GM20431 (cell line): ENCODE results near the gene PAPPA2.
"Not testable (repeated sequence)": the region's sequence is repeated elsewhere in the genome, so short reads cannot be mapped to it uniquely, and the experiment has no call there.

Experiments used
- in situ Hi-C: fragments of 300-500 bp; cut with MseI, MboI; formaldehyde crosslinking; loops from one replicate; pipeline ENCODE4 v1.15.0; 2020; ENCODE audit warnings: low sequenced_read_pairs; ENCODE audit not compliant: unreplicated experiment

Gene PAPPA2

GRCh38 chr1:176462674-176463378, at the start of gene PAPPA2:
Gene PAPPA2 (plus strand): TSS chr1:176463175. CDS start chr1:176556323, 93,148 bp downstream.
- in situ Hi-C loops: no loop called here

DNA sequence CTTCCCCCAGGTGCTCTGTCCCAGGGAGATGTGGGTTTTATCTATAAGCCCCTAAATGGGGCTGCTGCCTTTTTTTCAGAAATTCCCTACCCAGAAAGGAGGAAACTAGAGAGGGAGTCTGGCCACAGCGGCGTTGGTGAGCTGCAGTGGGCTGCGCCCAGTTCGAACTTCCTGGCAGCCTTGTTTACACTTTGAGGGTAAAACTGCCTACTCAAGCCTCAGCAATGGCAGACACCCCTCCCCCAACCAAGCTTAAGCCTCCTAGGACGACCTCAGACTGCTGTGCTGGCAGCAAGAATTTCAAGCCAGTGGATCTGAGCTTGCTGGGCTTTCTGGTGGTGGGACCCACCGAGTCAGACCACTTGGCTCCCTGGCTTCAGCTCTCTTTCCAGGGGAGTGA, 46.2 kb upstream of the PAPPA2 start:
- in situ Hi-C loops: no loop called here

DNA sequence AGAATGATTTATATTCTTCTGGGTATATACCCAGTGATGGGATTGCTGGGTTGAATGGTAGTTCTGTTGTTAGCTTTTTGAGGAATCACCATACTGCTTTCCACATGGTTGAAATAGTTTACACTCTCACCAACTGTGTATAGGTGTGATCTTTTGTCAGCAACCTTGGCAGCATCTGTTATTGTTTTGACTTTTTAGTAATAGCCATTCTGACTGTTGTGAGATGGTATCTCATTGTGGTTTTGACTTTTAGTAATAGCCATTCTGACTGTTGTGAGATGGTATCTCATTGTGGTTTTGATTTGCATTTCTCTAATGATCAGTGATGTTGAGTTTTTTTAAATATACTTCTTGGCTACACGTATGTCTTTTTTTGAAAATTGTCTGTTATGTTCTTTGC, 43.4 kb upstream of the PAPPA2 start:
- in situ Hi-C loops: not testable (repeated sequence)

DNA sequence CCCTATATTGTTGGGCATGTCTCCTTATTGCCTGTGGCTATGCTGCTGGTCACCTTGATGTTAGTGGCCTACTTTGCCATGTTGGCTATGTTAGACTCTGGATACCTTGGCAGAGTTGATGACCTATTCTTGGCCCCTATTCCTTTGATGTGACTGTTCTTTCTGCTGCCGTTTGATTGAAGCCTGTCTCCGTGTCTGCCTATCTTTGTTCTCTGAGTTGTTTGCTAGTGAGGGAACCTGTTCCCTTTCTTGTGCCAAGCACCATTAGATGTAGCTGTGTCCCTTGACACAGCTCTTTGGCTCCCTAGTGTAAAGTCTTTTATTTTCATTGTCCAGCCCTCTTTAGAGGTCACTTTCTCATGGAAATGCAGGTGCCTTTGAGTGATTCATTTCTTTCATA, 28.7 kb upstream of the PAPPA2 start:
- in situ Hi-C loops: no loop called here

- in situ Hi-C loops: no loop called here
Measured at GRCh38 chr1:176436251-176436650, 26.7 kb upstream of the PAPPA2 start.

DNA sequence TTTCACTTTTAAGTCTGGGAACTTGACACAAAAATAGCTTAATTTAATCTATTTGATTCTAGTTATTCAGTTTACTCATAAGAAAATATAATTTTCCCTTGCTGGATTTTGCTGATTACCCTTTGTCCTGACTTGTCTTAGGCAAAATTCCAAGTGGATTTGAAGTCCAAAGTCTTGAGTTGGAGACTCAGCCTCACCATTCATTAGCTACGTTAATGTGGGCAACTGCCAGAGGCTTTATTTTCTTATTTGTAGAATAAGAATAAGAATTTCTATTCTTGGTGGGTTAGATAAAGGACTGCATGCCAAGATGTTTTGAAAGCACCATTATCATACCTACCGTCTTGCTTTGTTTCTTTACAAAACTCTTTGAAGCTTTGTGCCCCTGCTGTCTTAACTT, 22.8 kb upstream of the PAPPA2 start:
- in situ Hi-C loops: no loop called here

DNA sequence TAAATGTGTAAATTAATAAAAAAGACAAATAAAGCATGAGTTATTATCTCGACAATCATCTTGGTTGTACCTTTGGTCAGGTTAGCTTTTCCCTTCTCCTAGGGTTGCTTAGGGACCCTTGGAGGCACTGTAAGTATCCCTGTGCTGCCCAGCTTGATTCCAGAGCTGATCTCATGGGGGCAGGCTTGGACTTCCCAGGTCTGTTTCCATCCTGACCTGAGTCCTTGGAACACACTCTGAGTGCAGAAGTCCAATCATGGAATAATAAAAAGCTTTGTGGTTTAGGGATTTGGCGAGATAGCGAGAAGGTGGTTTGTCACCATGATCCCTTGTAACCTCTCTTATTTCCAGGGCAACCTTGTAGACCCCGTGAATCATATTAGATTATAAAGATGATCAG, 18.7 kb upstream of the PAPPA2 start:
- in situ Hi-C loops: no loop called here

GRCh38 chr1:176445402-176445801, 17.6 kb upstream of the PAPPA2 start:
- in situ Hi-C loops: no loop called here

DNA sequence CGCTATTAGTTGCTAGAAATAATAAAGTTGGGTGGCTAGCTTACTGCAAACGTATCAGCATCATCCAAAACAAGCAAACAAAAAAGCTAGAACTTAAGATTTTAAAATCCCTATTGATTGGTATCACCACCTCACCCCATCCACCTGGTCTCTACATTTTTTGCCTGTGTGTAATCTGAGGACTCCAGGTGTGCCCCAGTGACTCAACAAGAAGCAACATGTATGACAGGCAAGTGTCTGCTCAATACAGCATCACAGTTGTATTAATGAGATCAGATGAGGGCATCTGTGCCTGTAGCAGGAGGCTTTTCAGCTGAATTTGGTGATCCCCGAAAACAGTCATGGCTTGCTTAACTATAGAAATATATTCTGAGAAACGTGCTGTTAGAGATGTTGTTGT, 14.6 kb upstream of the PAPPA2 start:
- in situ Hi-C loops: no loop called here

GRCh38 chr1:176450526-176450925, 12.4 kb upstream of the PAPPA2 start:
- in situ Hi-C loops: no loop called here

GRCh38 chr1:176451741-176452140, 11.2 kb upstream of the PAPPA2 start:
- in situ Hi-C loops: not testable (repeated sequence)

GRCh38 chr1:176456795-176457194, 6.2 kb upstream of the PAPPA2 start:
- in situ Hi-C loops: no loop called here

DNA sequence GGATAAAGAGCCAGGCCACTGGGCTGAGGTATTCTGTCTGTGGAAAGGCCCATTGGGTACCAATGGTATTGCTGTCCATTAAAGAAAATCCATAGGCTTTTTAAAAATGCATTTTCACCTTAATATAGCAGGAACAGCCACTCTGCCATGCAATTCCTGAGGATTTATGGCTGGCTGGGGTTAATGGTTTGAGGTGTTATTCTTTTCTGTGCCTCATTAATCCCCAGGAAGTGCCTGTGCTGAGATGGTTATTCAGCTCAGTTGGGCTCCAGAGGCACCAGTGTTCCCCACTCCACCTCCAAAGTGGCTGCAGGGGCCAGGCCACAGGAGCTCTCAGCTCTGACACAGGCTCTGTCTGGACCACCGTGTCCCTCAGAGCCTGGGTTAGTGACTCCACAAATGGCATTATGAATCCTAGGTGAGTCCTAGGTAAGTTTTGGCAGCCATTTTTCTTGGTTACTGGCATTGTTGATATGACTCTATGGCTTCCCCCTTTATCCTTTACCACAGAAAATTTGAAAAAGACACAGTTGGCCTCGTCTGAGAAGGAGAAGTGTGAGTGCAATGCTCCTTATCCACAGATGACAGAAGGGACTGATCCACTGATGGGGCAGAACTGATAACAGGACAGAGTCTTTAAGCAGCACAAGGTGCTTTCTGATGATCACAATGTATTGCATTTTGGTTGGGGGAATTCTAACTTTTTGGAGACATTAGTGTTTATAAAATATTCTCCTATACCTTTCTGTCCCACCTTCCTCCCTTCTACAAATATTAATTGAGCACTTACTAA, 2.2 kb upstream of the PAPPA2 start:
- in situ Hi-C loops: no loop called here

DNA sequence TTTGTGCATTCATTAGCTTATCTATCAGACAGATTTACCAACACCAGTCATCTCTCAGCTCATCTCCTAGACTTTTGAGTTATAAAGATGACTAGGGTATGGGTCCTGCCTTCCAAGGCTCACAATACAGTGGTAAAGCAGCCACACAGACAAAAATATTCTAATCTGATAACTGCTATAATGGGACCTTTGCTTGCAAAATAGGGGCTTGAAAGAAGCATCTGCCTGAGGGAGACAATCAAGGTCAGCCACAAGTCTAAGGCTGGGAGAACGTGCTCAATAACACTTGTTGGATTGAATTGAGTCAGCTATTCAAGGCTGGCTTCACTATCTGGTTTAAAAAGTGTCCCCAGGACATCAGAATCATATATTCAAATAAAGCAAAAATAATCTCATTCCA, 1.4 kb upstream of the PAPPA2 start:
- in situ Hi-C loops: no loop called here

GRCh38 chr1:176466514-176466913, 3.5 kb downstream of the PAPPA2 start:
- in situ Hi-C loops: no loop called here

DNA sequence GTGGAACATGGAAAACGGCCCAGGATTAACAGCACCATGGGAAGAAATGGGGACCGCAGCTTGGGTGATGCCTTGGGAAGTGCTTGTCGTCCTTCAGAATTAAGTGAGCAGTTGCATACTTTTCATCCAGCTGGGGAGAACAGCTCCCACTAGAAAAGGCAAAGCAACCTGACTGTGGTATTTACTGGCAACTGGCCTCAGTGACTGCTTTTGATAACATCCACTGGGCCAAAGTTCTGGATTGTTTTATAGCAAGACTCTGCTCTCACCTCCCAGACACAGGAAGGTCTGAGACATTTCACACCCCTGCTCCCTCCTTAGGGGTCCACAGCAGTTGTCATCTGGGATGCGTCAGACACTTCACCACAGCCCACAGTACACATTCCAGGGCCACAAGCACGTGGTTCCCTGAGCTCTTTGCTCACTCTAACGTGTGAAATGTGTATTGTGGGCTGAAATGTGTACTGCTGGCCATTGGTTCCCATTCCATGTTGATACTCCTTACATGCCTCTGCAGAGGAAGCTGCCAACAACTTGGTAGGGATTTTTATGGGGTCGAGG, 6.6 kb downstream of the PAPPA2 start:
- in situ Hi-C loops: no loop called here

- in situ Hi-C loops: no loop called here
Measured at GRCh38 chr1:176471338-176472121, 8.6 kb downstream of the PAPPA2 start.

DNA sequence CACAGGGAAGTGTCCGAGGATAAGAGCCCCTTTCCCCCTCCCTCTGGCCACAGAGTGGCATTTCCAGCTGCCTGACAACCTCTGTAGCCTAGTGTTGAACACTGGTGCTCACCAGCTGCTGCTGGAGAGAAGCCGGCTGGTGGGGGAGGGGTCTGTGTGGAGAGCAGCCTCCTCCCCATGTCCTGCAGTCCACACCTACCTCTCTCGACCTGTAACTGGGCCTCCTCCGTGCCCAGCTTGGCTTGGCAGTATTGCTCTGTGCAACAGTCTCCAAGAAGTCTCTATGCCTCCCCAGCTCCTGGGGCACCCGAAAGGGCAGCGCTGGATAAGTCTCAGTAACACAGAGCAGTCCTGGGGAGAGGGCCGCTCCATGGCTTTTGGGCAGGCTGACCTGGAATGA, 17.0 kb downstream of the PAPPA2 start:
- in situ Hi-C loops: no loop called here

DNA sequence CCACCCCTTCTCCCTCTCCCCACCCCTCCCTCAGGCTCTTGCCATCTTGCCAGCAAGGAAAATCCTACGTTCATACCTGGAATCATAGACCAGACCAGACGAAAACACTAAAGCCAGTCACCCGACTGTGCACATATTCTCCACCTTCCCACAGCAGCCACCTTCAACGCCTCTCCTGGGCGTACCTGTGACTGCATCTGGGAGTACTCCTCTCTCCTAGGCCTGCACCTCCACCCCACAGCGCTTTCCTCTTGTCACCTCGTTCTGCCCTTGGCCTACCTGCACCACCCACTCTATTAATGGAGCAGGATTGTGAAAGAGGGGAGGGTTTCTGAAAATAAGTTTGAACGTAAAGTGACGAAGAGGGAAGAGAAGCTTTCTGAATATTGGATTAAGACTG, 17.8 kb downstream of the PAPPA2 start:
- in situ Hi-C loops: no loop called here

- in situ Hi-C loops: no loop called here
Measured at GRCh38 chr1:176485083-176485482, 22.1 kb downstream of the PAPPA2 start.

GRCh38 chr1:176494436-176494835, 31.5 kb downstream of the PAPPA2 start:
- in situ Hi-C loops: no loop called here
